ENCODE results near the gene HDGF.
"Not testable (repeated sequence)": the region's sequence is repeated elsewhere in the genome, so short reads cannot be mapped to it uniquely, and the experiment has no call there.

Gene HDGF

GRCh38 chr1:156767101-156767878 lies 15.8 kb upstream of the HDGF start, which contains the start of gene PRCC:
TSS of gene PRCC (plus strand) at chr1:156767535. CDS start at chr1:156767772, 237 bp downstream.
- peak; percentile 98 for DNase-seq (ENCODE audit: low spot score)

- no peak for DNase-seq (ENCODE audit: low spot score)
These were observed 15.0 kb upstream of the HDGF start for GRCh38 chr1:156766298-156767100.

GRCh38 chr1:156765666-156766065 lies 14.2 kb upstream of the HDGF start:
- no peak for DNase-seq (ENCODE audit: low spot score)

DNA sequence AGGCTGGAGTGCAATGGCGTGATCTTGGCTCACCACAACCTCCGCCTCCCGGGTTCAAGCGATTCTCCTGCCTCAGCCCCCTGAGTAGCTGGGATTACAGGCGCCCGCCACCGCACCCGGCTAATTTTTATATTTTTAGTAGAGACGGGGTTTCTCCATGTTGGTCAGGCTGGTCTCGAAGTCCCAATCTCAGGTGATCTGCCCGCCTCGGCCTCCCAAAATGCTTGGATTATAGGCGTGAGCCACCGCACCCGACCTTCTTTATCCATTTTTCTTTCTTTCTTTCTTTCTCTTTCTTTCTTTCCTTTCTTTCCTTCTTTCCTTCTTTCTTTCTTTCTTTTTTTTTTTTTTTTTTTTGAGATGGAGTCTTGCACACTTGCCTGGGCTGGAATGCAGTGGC lies 13.7 kb upstream of the HDGF start:
- DNase-seq (ENCODE audit: low spot score): not testable (repeated sequence)

GRCh38 chr1:156760796-156761104 lies 9.3 kb upstream of the HDGF start:
- no peak for DNase-seq (ENCODE audit: low spot score)

- DNase-seq (ENCODE audit: low spot score): no peak
These were observed 8.8 kb upstream of the HDGF start for GRCh38 chr1:156760092-156760795.

GRCh38 chr1:156757572-156758253 lies 6.2 kb upstream of the HDGF start:
- DNase-seq (ENCODE audit: low spot score): not testable (repeated sequence)

- DNase-seq (ENCODE audit: low spot score): no peak
These were observed 4.9 kb upstream of the HDGF start for GRCh38 chr1:156756355-156756754.

GRCh38 chr1:156755527-156755950 lies 4.1 kb upstream of the HDGF start:
- no peak for DNase-seq (ENCODE audit: low spot score)

- DNase-seq (ENCODE audit: low spot score): no peak
These were observed 2.7 kb upstream of the HDGF start for GRCh38 chr1:156754219-156754618.

- DNase-seq (ENCODE audit: low spot score): no peak
These were observed 1.5 kb upstream of the HDGF start for GRCh38 chr1:156752843-156753482.

DNA sequence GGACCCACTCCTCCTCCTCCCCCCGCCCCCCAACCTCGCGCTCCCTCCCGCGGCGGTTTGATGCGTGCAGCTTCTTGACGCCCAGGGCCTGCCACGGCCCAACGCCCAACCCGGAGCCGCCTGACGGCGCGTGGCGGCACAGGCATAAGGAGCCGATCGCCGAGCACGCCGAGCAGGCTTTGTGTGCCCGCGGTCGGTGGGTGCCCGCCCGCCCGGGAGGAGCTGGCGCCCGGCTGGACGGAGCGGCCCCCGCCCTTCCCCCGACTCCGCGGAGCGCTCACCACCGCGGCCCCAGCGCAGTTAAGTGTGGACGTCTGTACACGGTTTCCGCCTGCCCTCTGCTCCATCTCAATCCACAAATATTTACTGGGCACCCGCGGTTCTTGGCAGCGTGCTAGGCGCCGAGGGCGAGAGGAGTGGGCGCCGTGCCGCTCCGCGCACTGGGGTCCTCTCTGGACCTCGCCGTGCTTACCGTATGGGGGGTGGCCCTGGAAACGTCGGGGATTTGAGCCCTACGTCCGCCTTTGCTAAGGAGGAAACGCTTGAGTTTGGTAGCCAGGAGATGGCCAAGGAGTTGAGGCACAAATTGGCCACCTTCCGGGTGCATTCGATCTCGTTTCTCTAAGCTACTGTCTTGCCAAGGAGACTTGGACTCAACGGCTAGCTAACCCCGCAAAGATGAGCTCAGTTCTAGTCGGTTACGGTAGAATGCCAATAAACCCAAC lies 444 bp upstream of the HDGF start:
- DNase-seq (ENCODE audit: low spot score): peak; percentile 99

DNA sequence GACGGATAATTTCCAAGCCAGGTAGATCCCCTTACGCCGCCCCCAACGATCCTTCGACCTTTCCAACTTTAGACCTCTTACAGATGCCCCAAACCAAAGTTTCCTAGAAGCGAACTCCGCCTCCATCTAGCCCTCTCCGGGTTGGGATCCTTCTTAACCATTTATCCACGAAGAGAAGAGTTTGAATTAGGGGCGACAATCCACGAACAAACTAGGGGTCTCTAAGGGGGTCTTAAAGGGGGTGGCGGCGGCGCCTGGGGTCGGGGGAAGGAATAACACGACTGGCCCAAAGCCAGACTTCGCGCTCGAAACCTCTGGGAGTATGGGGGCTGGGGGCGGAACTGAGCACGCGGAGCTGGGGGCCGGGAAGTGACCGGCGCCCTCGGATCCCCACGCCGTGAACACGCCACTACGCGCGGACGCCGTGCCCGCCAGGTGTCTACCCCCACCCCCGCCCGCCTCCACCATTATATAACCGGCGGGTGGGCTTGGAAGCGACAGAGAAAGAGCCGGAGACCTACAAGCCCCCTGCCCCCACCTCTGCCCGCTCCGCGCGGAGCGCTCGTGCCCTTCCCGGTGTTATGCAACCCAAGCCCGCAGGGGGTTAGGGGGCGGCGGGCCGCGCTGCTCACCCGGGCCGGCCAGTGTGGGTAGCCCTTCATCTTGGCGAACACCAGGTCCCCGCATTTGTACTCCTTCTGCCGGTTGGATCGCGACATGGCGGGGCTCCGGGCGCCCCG lies 594 bp downstream of the HDGF start:
- peak; percentile 77 for DNase-seq (ENCODE audit: low spot score)

DNA sequence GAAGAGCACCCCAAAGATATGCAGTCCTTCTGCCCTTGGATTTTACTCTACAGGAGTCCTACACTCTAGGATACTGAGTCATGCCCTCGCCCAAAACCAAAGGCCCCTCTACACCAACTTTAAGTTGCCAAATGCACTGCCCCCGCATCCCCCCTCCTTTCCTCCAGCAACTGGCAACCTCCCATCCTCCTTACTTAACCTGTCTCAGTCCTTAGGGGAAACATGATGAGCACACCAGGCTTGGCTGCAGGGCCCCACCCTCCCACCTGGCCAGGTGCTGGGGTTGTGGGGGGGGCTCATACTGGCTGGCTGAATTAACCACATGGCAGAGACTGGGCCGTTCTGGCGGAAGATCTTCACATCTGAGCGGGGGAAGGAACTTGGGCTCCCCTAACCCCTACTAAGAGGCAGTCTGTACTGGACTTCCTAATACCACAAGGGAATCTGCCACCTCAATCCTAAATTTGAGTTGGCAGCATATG lies 1.2 kb downstream of the HDGF start:
- DNase-seq (ENCODE audit: low spot score): no peak

DNA sequence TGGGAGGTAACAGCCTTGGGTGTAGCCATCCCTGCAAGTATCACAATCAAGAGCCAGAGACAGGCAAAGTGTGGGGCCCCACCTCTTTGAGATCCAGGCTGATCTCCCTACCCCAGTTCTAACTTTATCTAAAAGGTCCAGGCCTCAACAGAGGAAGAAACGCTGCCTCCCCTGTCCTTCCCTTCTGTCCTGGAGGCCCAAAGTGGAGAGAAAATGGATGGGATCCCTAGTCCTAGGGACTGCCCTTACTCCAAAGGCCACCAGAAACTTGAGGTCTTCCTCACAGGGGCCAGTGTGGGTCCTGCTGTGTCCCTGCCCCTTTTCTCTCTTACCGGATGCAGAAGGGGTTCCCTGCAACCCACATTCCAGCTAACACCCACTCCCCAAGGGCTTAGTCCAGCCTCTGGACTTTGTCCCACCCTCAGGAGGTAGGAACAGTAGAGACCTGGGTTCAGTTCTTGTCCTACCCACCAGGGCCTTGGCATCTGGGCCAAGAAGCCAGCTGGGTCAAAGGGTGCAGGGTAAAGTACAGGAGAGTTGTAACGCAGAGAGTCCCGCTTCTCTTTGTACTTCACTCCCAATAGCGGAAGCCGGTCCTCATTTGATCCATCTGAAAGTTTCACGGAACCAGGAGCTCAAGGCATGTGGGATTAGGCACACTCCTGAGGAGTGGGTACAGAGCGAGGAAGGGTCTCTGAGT lies 1.9 kb downstream of the HDGF start:
- DNase-seq (ENCODE audit: low spot score): no peak

GRCh38 chr1:156748670-156749418 lies 2.6 kb downstream of the HDGF start:
- no peak for DNase-seq (ENCODE audit: low spot score)

- no peak for DNase-seq (ENCODE audit: low spot score)
These were observed 3.5 kb downstream of the HDGF start for GRCh38 chr1:156747742-156748669.

Data from left forelimb (tissue), 1 donor.